Nephron (organoid): Measurements from ENCODE around the gene CLIC3.

ENCODE experiments used
- H3K27ac Mint-ChIP-seq, 3 experiments: 2 replicates each; pipeline ENCODE4 v1.8.0; 2020; ENCODE audit warnings: mixed read lengths in 3 of 3, mild to moderate bottlenecking in 2 of 3, moderate library complexity in 1 of 3
- H3K27me3 Mint-ChIP-seq: 2 replicates; pipeline ENCODE4 v1.8.0; 2021; ENCODE audit warnings: low read depth, mild to moderate bottlenecking, moderate library complexity, mixed read lengths
- H3K36me3 Mint-ChIP-seq: 2 replicates; pipeline ENCODE4 v1.8.0; 2020; ENCODE audit warnings: low read depth, mixed read lengths
- H3K4me1 Mint-ChIP-seq: 2 replicates; pipeline ENCODE4 v1.8.0; 2020; ENCODE audit warnings: mixed read lengths
- H3K4me3 Mint-ChIP-seq, 3 experiments: 2 replicates each; pipeline ENCODE4 v1.8.0; 2020; ENCODE audit warnings: mild to moderate bottlenecking in 3 of 3, mixed read lengths in 3 of 3, moderate library complexity in 2 of 3
- H3K9me3 Mint-ChIP-seq: 2 replicates; pipeline ENCODE4 v1.8.0; 2020; ENCODE audit warnings: mixed read lengths
- TF ChIP-seq, protein P1 (sequence below), 3 experiments: fragments of 200-600 bp; sonication (generic); IDR thresholded peaks; one replicate each; pipeline ENCODE4 v1.5.0; 2021; ENCODE audit warnings: antibody characterized with exemption in 3 of 3; ENCODE audit not compliant: unreplicated experiment in 3 of 3

The CLIC3 gene

DNA sequence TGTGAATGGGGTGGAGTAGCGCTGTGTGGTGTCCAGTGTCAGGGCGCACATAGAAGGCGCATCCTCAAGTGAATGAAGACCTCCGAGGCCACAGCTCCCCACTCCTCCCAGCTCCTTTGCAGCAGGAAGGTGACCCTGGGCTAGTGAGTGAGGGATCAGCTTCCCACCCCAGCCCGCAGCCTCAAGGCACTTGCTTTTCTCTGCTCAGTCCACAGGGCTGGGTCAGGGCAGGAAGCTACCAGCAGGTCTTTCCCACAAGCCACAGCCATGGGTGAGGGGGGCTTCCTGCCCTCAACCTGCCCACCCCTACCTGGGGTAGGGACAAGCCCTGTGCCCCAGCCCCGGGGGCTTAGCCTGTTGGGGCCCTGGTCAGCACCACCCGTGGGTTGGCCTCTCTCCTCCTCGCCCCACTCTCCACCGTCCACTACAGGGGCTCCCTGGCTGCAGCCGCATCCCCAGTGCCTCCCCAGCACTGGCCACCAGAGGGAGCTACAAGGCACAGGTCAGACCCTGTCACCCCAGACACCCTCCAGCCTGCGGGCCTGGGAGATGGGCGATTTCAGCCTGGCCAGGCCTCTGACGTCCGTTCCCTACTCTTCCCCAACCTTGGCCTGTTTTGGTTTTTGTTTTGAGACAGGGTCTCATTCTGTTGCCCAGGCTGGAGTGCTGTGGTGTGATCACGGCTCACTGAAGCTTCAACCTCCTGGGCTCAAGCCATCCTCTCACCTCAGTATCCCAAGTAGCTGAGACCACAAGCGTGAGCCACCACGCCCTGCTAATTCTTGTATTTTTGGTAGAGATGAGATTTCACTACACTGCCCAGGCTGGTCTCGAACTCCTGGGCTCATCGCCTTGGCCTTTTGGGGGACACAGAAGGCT is 32.9 kb upstream of the CLIC3 start:
- Mint-ChIP-seq H3K9me3 (no peaks in the 10 kb centered on the region), H3K4me3 (peak overlapping the region; percentile 74 to 82 (median 78)), H3K27me3 (peaks cover 3% of the 10 kb centered on the region), H3K4me1 (no peaks in the 10 kb centered on the region), H3K27ac (no peak overlapping the region), H3K36me3 (no peaks in the 10 kb centered on the region)
- TF ChIP-seq, protein P1, sequence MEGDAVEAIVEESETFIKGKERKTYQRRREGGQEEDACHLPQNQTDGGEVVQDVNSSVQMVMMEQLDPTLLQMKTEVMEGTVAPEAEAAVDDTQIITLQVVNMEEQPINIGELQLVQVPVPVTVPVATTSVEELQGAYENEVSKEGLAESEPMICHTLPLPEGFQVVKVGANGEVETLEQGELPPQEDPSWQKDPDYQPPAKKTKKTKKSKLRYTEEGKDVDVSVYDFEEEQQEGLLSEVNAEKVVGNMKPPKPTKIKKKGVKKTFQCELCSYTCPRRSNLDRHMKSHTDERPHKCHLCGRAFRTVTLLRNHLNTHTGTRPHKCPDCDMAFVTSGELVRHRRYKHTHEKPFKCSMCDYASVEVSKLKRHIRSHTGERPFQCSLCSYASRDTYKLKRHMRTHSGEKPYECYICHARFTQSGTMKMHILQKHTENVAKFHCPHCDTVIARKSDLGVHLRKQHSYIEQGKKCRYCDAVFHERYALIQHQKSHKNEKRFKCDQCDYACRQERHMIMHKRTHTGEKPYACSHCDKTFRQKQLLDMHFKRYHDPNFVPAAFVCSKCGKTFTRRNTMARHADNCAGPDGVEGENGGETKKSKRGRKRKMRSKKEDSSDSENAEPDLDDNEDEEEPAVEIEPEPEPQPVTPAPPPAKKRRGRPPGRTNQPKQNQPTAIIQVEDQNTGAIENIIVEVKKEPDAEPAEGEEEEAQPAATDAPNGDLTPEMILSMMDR (IDR thresholded peaks at IDR 0.05; ENCODE audit: unreplicated experiment in 3 of 3): peak; percentile 77 to 85 (median 84)

DNA sequence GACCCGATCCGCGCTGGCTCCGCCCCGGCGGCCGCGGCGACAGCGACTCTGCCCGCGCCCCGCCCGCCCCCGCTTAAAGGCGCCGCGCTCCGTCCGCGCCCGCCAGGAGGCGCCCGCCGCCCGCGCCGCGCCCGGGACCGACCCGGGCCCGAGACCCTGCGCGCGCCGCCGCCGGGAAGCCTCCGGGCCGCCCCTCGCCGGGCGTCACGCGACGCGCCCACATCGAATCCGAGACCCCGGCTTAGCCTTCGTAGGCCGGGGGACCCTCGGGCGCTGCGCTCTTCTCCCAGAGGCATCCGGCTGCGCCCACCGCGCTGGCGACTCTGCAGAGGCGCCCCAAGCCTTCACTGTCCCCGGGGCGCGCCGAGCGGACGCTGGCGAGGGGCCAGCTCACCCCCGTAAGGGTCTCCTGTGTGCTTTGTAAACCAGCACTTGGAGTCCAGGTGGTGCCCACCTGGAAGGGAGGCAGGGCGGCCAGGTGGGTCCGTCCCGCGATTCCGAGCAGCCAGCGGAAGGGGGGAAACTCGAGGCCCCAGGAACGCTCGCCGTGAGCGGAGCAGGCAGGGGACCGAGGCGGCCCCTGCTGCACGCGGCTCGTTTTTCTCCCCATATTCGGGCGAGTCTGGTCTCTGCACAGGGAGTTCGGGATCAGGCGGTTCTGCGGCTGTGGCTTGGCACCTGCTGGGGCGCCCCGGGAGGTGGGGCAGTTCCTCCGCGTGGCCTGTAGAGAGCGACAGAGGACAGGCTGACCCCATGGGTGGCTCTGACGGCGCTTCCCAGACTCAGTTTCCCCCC is 32.1 kb upstream of the CLIC3 start:
- H3K27me3 Mint-ChIP-seq: peaks cover 3% of the 10 kb centered on the region
- no peak overlapping the region for H3K27ac Mint-ChIP-seq
- no peaks in the 10 kb centered on the region for H3K36me3 Mint-ChIP-seq
- no peaks in the 10 kb centered on the region for H3K4me1 Mint-ChIP-seq
- TF ChIP-seq, protein P1 (IDR thresholded peaks at IDR 0.05; ENCODE audit: unreplicated experiment in 3 of 3): no peak
- H3K4me3 Mint-ChIP-seq: peak overlapping the region; percentile 71 to 82 (median 78)
- H3K9me3 Mint-ChIP-seq: no peaks in the 10 kb centered on the region

DNA sequence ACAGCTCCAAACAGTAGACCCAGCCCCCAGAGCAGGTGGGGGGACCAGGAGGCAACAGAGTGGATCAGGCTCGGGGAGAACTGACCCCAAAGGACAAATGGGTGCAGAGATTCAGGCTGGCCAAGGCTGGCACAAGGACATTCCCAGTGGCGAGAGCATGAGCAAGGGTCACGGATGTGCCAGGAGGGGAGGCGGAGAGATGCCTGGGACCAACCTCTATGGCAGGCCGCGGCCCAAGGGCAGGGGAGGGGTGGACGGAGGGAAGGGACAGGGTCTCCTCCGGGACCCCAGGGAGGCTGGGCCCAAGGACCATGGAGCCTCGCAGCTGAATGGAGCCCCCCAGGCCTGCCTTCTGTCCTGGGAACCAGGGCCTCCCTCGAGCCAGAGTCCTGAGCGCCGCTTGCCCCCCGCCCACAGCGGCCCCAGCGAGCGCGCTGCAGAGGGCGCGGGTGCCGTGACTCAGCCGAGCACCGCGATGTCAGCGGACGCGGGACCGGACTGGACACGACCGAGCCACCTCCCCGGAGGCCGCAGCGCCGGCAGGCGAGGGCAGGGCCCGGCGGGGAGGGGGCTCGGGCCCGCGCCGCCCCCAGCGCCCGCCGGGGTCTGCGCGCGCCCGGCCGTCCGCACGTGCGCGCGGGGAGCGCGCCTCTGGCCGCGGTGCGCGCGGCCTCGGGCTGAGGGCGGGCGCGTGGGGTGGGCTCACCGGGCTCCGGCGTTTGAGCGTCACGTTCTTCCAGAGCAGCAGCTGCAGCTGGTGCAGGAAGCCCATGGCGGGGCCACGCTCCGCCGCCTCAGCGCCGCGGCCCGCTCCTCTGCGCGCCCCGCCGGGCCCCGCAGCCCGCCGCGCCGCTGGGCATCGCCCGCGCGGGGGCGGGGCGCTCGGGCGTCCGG is 31.2 kb upstream of the CLIC3 start, which contains the start of gene ABCA2:
ABCA2 (minus strand) TSS at position 869 of the 894 bp plus-strand sequence; CDS start at position 772, 97 bp downstream.
- H3K4me1 Mint-ChIP-seq: no peaks in the 10 kb centered on the region
- H3K4me3 Mint-ChIP-seq: peak within 1 kb of the TSS; percentile 89 to 92 (median 92)
- H3K36me3 Mint-ChIP-seq: no peaks in the 10 kb centered on the region
- H3K27ac Mint-ChIP-seq: peak within 1 kb of the TSS in 2 of 3 experiments; percentile 74 to 76
- TF ChIP-seq, protein P1 (IDR thresholded peaks at IDR 0.05; ENCODE audit: unreplicated experiment in 3 of 3): no peak
- peaks cover 3% of the 10 kb centered on the region for H3K27me3 Mint-ChIP-seq
- H3K9me3 Mint-ChIP-seq: no peaks in the 10 kb centered on the region

DNA sequence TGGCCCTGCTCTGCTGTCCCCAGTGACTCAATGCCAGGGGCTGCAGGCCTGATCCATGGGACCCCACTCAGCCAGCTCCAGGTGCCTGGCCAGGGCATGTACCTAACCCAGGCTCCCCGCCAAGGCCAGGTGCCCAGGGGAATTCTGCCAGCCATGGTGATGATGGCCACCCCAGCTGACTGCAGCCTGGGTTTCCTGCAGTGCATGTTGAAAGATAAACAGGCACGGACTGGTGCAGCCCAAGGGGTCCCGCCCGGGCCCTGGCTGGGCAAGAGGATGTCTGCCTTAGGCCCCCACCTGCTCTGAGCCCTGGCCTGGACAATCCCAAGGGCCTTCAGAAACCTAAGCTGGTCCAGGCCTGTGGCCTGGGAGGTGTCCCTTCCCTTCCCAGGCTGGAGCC is 30.5 kb upstream of the CLIC3 start:
- Mint-ChIP-seq H3K36me3 (no peaks in the 10 kb centered on the region), H3K27me3 (no peaks in the 10 kb centered on the region), H3K27ac (no peak overlapping the region), H3K4me3 (peak overlapping the region; percentile 89 to 92 (median 92)), H3K9me3 (no peaks in the 10 kb centered on the region), H3K4me1 (no peaks in the 10 kb centered on the region)
- TF ChIP-seq, protein P1 (IDR thresholded peaks at IDR 0.05; ENCODE audit: unreplicated experiment in 3 of 3): no peak

DNA sequence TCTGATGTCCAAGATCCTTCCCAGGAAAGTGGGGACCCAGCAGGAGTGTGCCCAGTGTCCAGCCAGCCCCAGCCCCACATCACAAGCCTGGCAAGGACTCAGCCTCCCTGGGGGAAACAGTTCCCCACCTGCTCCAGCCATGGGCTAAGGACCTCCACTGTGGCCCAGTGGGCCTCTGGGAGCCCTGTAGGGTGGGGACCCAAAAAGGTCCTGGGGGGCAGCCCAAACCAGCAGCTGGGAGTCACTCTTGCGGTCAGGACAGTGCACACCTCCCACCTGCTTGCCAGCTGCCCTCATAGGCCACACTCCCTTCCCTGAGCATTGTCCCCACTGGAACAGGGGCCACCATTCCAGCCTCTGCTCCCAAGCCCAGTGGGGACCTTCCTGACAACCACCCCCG is 30.0 kb upstream of the CLIC3 start:
- Mint-ChIP-seq H3K27me3 (no peaks in the 10 kb centered on the region), H3K9me3 (no peaks in the 10 kb centered on the region), H3K4me3 (peak overlapping the region in 2 of 3 experiments; percentile 41 to 89), H3K27ac (no peak overlapping the region), H3K4me1 (no peaks in the 10 kb centered on the region), H3K36me3 (no peaks in the 10 kb centered on the region)
- TF ChIP-seq, protein P1 (IDR thresholded peaks at IDR 0.05; ENCODE audit: unreplicated experiment in 3 of 3): no peak
